Measurements from ENCODE around the gene CORO2A. TPM values are rescaled to one million over a fixed set of nuclear protein-coding genes. Genes with fewer than 3 reads are reported as not detected.
A peak's percentile ranks its signal among the peaks of the same experiment; 100 is the strongest.

Gene CORO2A
- total RNA-seq, 1 experiment from 2014 or later, result 15.8 TPM

- WGBS (ENCODE audit: extremely low coverage, insufficient read length, low lambda C conversion rate), result no CpG with 5 or more reads among the region's 10 CpGs
- H3K79me2 ChIP-seq (ENCODE audit: insufficient read depth, low read length), result no peaks in the 10 kb centered on the region
- H4K91ac ChIP-seq (ENCODE audit: insufficient read length, low read depth, low read length), result no peak overlapping the region
- H2BK12ac ChIP-seq (ENCODE audit: insufficient read length, low read depth, low read length), result no peak overlapping the region
- H3K79me1 ChIP-seq (ENCODE audit: insufficient read depth, low read depth, low read length, poor library complexity, severe bottlenecking), result no peaks in the 10 kb centered on the region
- no peak for DNase-seq
- no peak overlapping the region for H2BK5ac ChIP-seq (ENCODE audit: insufficient read length, low read length)
- no peaks in the 10 kb centered on the region for H3K4me1 Mint-ChIP-seq
- H2BK120ac ChIP-seq (ENCODE audit: low read depth, low read length, poor library complexity, severe bottlenecking), result no peak overlapping the region
- H3K9ac ChIP-seq (ENCODE audit: extremely low read depth, insufficient read length, low read length), result no peak overlapping the region
- H3T11ph ChIP-seq (ENCODE audit: low read length), result no peak overlapping the region
- H2AK5ac ChIP-seq (ENCODE audit: insufficient read length, low read length), result no peak overlapping the region
- H4K20me1 ChIP-seq (ENCODE audit: control insufficient read depth, insufficient read depth, insufficient read length), result no peaks in the 10 kb centered on the region
- peaks cover 0 to 8% (median 4%) of the 10 kb centered on the region in 3 experiments; a peak in 4 of 7 replicates for H3K36me3 Mint-ChIP-seq (ENCODE audit: insufficient read depth in 1 of 3, low read depth in 3 of 3)
- no peaks in the 10 kb centered on the region for H3K23me2 ChIP-seq (ENCODE audit: insufficient read length, low read depth, low read length, poor library complexity, severe bottlenecking)
- H3K9me3 ChIP-seq (ENCODE audit: control insufficient read depth, low read depth, low read length), result no peaks in the 10 kb centered on the region
- no peak overlapping the region for H4K5ac ChIP-seq (ENCODE audit: insufficient read length, low read depth, low read length)
- no peaks in the 10 kb centered on the region for H3K9me3 Mint-ChIP-seq
- H3K27ac Mint-ChIP-seq, result peak overlapping the region in 1 of 3 experiments; percentile 70; a peak in 1 of 7 replicates
- no peak overlapping the region for H3K18ac ChIP-seq (ENCODE audit: insufficient read length, low read depth, low read length)
- H3K4me1 ChIP-seq (ENCODE audit: insufficient read depth, low read length), result no peaks in the 10 kb centered on the region
- H3K27me3 Mint-ChIP-seq (ENCODE audit: low read depth), result no peaks in the 10 kb centered on the region
- H3K14ac ChIP-seq (ENCODE audit: insufficient read depth, low read length), result no peak overlapping the region
- no peak overlapping the region for H3K4ac ChIP-seq (ENCODE audit: low read depth, low read length)
- H3K27me3 ChIP-seq (ENCODE audit: insufficient read depth, low read length), result no peaks in the 10 kb centered on the region; the same call in 1 of the 2 replicates
- no peak for TF ChIP-seq CTCF (conservative IDR thresholded peaks at IDR 0.05)
- no peak overlapping the region for H4K8ac ChIP-seq (replicated peaks; ENCODE audit: insufficient read length, low read depth, low read length)
- no peak overlapping the region for H2AFZ ChIP-seq (ENCODE audit: low read length)
- H3K56ac ChIP-seq (ENCODE audit: insufficient read length, low read depth, low read length), result no peak overlapping the region
- no peak overlapping the region for H2BK20ac ChIP-seq (ENCODE audit: low read depth, low read length, poor library complexity, severe bottlenecking)
- H3K4me3 Mint-ChIP-seq, result no peak overlapping the region
- no peak overlapping the region for H2BK15ac ChIP-seq (ENCODE audit: low read depth, low read length)
- no peak overlapping the region for H3K4me2 ChIP-seq (ENCODE audit: insufficient read depth, insufficient read length, low read length)
- no peak overlapping the region for H3K23ac ChIP-seq (ENCODE audit: insufficient read length, low read depth, low read length)
- no peak overlapping the region for H3K27ac ChIP-seq (ENCODE audit: insufficient read length, low read depth, low read length)
Observed at GRCh38 chr9:98228392-98229089, 36.1 kb upstream of the CORO2A start.
